IMR-90 (cell line): ENCODE data around the gene STAG1. TPM values are rescaled to one million over a fixed set of nuclear protein-coding genes. Genes with fewer than 3 reads are reported as not detected.

Experiments used
- ATAC-seq: fragments of 200-7000 bp; cut with Tn5 transposase; 2 replicates; pipeline ENCODE4 v1.9.1; 2020; ENCODE audit warnings: low read depth, mild to moderate bottlenecking, moderate library complexity
- BruUV-seq: library from RNA; stranded (reverse); fragments of 400-500 nt; replicated peaks from 2 replicates; lab custom pipeline; 2021; lab: Mats Ljungman, UMichigan
- CTCF ChIA-PET: fragments of 300-600 bp; formaldehyde crosslinking; extraction: SDS; loops from one replicate; lab custom pipeline; 2021; ENCODE audit warnings: antibody characterized with exemption; lab: Yijun Ruan, JAX
- POLR2A ChIA-PET: fragments of 300-600 bp; sonication (Branson Sonifier 250); formaldehyde crosslinking; loops from one replicate; lab custom pipeline; 2022; ENCODE audit warnings: antibody characterized with exemption; ENCODE audit not compliant: unreplicated experiment; lab: Charles Lee
- DNase-seq: peaks from one replicate; pipeline ENCODE4 v3.0.0; 2013
- H2AFZ ChIP-seq: replicated peaks from 2 replicates; pipeline ENCODE3; 2013; ENCODE audit warnings: low read length, mild to moderate bottlenecking; ENCODE audit not compliant: poor library complexity
- H2AK5ac ChIP-seq: 2 replicates; pipeline ENCODE4 v1.6.1; 2013; ENCODE audit warnings: low read depth, low read length, inconsistent platforms
- H2AK9ac ChIP-seq: replicated peaks from 2 replicates; pipeline ENCODE3; 2013; ENCODE audit warnings: mild to moderate bottlenecking, low read depth, low read length, moderate library complexity; ENCODE audit not compliant: poor library complexity
- H2BK120ac ChIP-seq: 2 replicates; pipeline ENCODE4 v1.6.1; 2013; ENCODE audit warnings: low read depth, low read length, inconsistent platforms
- H2BK15ac ChIP-seq: 3 replicates; pipeline ENCODE4 v1.6.1; 2013; ENCODE audit warnings: low read depth, low read length, inconsistent platforms
- H2BK20ac ChIP-seq: 2 replicates; pipeline ENCODE4 v1.6.1; 2013; ENCODE audit warnings: low read depth, mild to moderate bottlenecking, inconsistent platforms, low read length, moderate library complexity
- H2BK5ac ChIP-seq: 2 replicates; pipeline ENCODE4 v1.6.1; 2013; ENCODE audit warnings: mild to moderate bottlenecking, low read depth, low read length, inconsistent platforms; ENCODE audit not compliant: poor library complexity, severe bottlenecking
- H3K14ac ChIP-seq: replicated peaks from 2 replicates; pipeline ENCODE4 v1.6.1; 2013; ENCODE audit warnings: low read depth, low read length, inconsistent platforms
- H3K18ac ChIP-seq: 2 replicates; pipeline ENCODE4 v1.6.1; 2013; ENCODE audit warnings: low read depth, low read length, control low read depth
- H3K23ac ChIP-seq: 2 replicates; pipeline ENCODE4 v1.6.1; 2013; ENCODE audit warnings: low read depth, low read length, inconsistent platforms
- H3K27ac ChIP-seq: 2 replicates; pipeline ENCODE4 v1.5.1; 2013; ENCODE audit warnings: mild to moderate bottlenecking, control low read depth, low read length; ENCODE audit not compliant: insufficient read depth
- H3K27me3 ChIP-seq: 2 replicates; pipeline ENCODE4 v1.6.1; 2013; ENCODE audit warnings: low read length; ENCODE audit not compliant: control insufficient read depth, insufficient read depth
- H3K36me3 ChIP-seq: 2 replicates; pipeline ENCODE4 v1.6.1; 2013; ENCODE audit warnings: low read length, mixed read lengths; ENCODE audit not compliant: control insufficient read depth, insufficient read depth
- H3K4ac ChIP-seq: 2 replicates; pipeline ENCODE4 v1.6.1; 2013; ENCODE audit warnings: low read depth, low read length, inconsistent platforms
- H3K4me1 ChIP-seq: 2 replicates; pipeline ENCODE4 v1.6.1; 2013; ENCODE audit warnings: low read length, mixed read lengths; ENCODE audit not compliant: control insufficient read depth, insufficient read depth
- H3K4me2 ChIP-seq: 2 replicates; pipeline ENCODE4 v1.6.1; 2013; ENCODE audit warnings: low read depth, mild to moderate bottlenecking, control low read depth, low read length, moderate library complexity
- H3K4me3 ChIP-seq: 2 replicates; pipeline ENCODE4 v1.5.1; 2013; ENCODE audit warnings: low read depth, mild to moderate bottlenecking, control low read depth, low read length, moderate library complexity; ENCODE audit not compliant: insufficient read depth
- H3K56ac ChIP-seq: 2 replicates; pipeline ENCODE4 v1.6.1; 2013; ENCODE audit warnings: low read length, inconsistent platforms; ENCODE audit not compliant: insufficient read depth; ENCODE audit errors: extremely low read depth
- H3K79me1 ChIP-seq, 2 experiments: 2 replicates each; pipeline ENCODE4 v1.6.1; 2013; ENCODE audit warnings: low read length in 2 of 2, inconsistent platforms in 1 of 2, low read depth in 1 of 2
- H3K9ac ChIP-seq: 2 replicates; pipeline ENCODE4 v1.6.1; 2013; ENCODE audit warnings: low read depth, low read length, control low read depth
- H3K9me1 ChIP-seq: 2 replicates; pipeline ENCODE4 v1.6.1; 2013; ENCODE audit warnings: low read length, inconsistent platforms; ENCODE audit not compliant: insufficient read depth
- H3K9me3 ChIP-seq: 2 replicates; pipeline ENCODE4 v1.6.1; 2013; ENCODE audit warnings: low read length; ENCODE audit not compliant: control insufficient read depth, insufficient read depth
- H4K20me1 ChIP-seq: 2 replicates; pipeline ENCODE4 v1.6.1; 2013; ENCODE audit warnings: low read length, inconsistent platforms; ENCODE audit not compliant: insufficient read depth
- H4K5ac ChIP-seq: 2 replicates; pipeline ENCODE4 v1.6.1; 2013; ENCODE audit warnings: mild to moderate bottlenecking, low read depth, low read length, control low read depth
- H4K8ac ChIP-seq, 2 experiments: 2 replicates each; pipeline ENCODE4 v1.6.1; 2013; ENCODE audit warnings: low read depth in 2 of 2, low read length in 2 of 2, control low read depth in 1 of 2, inconsistent platforms in 1 of 2
- H4K91ac ChIP-seq: 2 replicates; pipeline ENCODE4 v1.6.1; 2013; ENCODE audit warnings: low read depth, low read length, inconsistent platforms; ENCODE audit not compliant: insufficient read depth
- SMC3 ChIP-seq: fragments of 150-350 bp; IDR thresholded peaks from 2 replicates; pipeline ENCODE4 v1.6.1; 2016; ENCODE audit warnings: low read depth, mild to moderate bottlenecking, antibody characterized with exemption, low read length, moderate library complexity
- WGBS, 2 experiments: methylation state at CpG; one replicate each; pipeline versions ENCODE4 v1.1.5 to v1.1.7; 2013; ENCODE audit warnings: missing lambda C conversion rate in 2 of 2; ENCODE audit not compliant: insufficient read length in 1 of 2; ENCODE audit errors: extremely low coverage in 2 of 2; 5-methylcytosine and 5-hydroxymethylcytosine counted together
- dilution Hi-C: fragments of 300-500 bp; cut with HindIII; formaldehyde crosslinking; loops from one replicate; pipeline ENCODE4 v1.14.3; 2018; ENCODE audit warnings: low sequenced_read_pairs; ENCODE audit not compliant: unreplicated experiment
- in situ Hi-C: fragments of 300-500 bp; cut with MboI; formaldehyde crosslinking; loops from 3 replicates; pipeline ENCODE4 v1.14.3; 2019; ENCODE audit warnings: low sequenced_read_pairs, inconsistent platforms, mixed read lengths
- intact Hi-C: fragments of 100-400 bp; cut with micrococcal nuclease; formaldehyde crosslinking; loops from 2 replicates; pipeline ENCODE4 v1.10.0; 2022
- polyA plus RNA-seq, 3 experiments: library from polyadenylated mRNA; depleted of rRNA; stranded (reverse); fragments of >200 nt; gene quantifications; 2 replicates each; pipeline ENCODE4 v1.2.3, GENCODE V29; 2012; ENCODE audit warnings: low replicate concordance in 1 of 3
- total RNA-seq: library from RNA; depleted of rRNA; stranded (reverse); fragments of >200 nt; gene quantifications from 2 replicates; pipeline ENCODE4 v1.2.3, GENCODE V29; 2012

Gene STAG1
- total and polyA plus RNA-seq, 2 of the 4 experiments (the other 2 are of a cell fraction), result 9.6 to 32.3 TPM

GRCh38 chr3:136631424-136631823 is 120.8 kb downstream of the STAG1 start:
- H3K9me3 ChIP-seq, result no peaks in the 10 kb centered on the region

More at GRCh38 chr3:136631424-136631823, 120.8 kb downstream of the STAG1 start:
- no CpG with 5 or more reads among the region's 5 CpGs for WGBS, 2 experiments
- Histone ChIP-seq H2BK15ac (no peak overlapping the region), H3K27ac (no peak overlapping the region), H2BK5ac (no peak overlapping the region), H3K4ac (no peak overlapping the region), H3K4me2 (no peak overlapping the region), H3K23ac (peak overlapping the region; percentile 88; the same call in 1 of the 2 replicates), H3K18ac (no peak overlapping the region), H3K9me1 (no peaks in the 10 kb centered on the region; the same call in 1 of the 2 replicates), H2AFZ (no peak overlapping the region), H2AK9ac (no peak overlapping the region), H4K5ac (no peak overlapping the region), H4K91ac (no peak overlapping the region), H3K4me3 (no peak overlapping the region), H2AK5ac (no peak overlapping the region), H4K20me1 (peaks cover 7% of the 10 kb centered on the region; the same call in 1 of the 2 replicates), H3K27me3 (no peaks in the 10 kb centered on the region), H2BK120ac (no peak overlapping the region), H3K14ac (no peak overlapping the region), H3K9ac (no peak overlapping the region), H2BK20ac (no peak overlapping the region), H4K8ac (no peak overlapping the region), H3K4me1 (peaks cover 6% of the 10 kb centered on the region), H3K36me3 (peaks cover 3% of the 10 kb centered on the region), H3K79me1 (peaks cover 30 to 60% of the 10 kb centered on the region in 2 experiments), H3K56ac (no peak overlapping the region)
- ATAC-seq, result no peak
- ChIA-PET POLR2A (no interaction called here), CTCF (no interaction called here)
- in situ Hi-C loops, result no loop called here
- TF ChIP-seq SMC3, result no peak
- intact Hi-C loops, result no loop called here
- BruUV-seq, result no TSS peak
- dilution Hi-C loops, result no loop called here
- no peak for DNase-seq
